HepG2 (cell line): ENCODE results near the gene NUBP2. TPM values are rescaled to one million over a fixed set of nuclear protein-coding genes. Genes with fewer than 3 reads are reported as not detected.

ENCODE experiments used
- ATAC-seq: fragments of 200-7000 bp; cut with Tn5 transposase; 3 replicates; pipeline ENCODE4 v1.9.1; 2020; ENCODE audit warnings: mild to moderate bottlenecking, moderate library complexity
- BruUV-seq: library from RNA; stranded (reverse); fragments of 400-500 nt; replicated peaks from 2 replicates; lab custom pipeline; 2021; lab: Mats Ljungman, UMichigan
- CTCF ChIA-PET: fragments of 300-600 bp; formaldehyde crosslinking; extraction: SDS; loops from one replicate; lab custom pipeline; 2021; ENCODE audit warnings: low total read pairs, inconsistent platforms, low intra/inter-chr PET ratio; lab: Yijun Ruan, JAX
- POLR2A ChIA-PET: fragments of 350-600 bp; sonication (Branson Sonifier 250); formaldehyde crosslinking; loops from one replicate; lab custom pipeline; 2020; ENCODE audit warnings: antibody characterized with exemption, inconsistent platforms; lab: Yijun Ruan, JAX
- DNase-seq: peaks from one replicate; pipeline ENCODE4 v3.0.0-alpha.2; 2015; ENCODE audit warnings: low spot score
- FAIRE-seq: peaks from 3 replicates; lab custom pipeline; 2011; peaks lifted over from hg19 to GRCh38; lab: Jason Lieb, UNC
- H2AFZ ChIP-seq: one replicate; pipeline ENCODE4 v1.6.1; 2011; ENCODE audit warnings: low read length, inconsistent platforms
- H3K27ac ChIP-seq: fragments of 300-600 bp; 3 replicates; pipeline ENCODE4 v1.8.0; 2011; ENCODE audit warnings: mixed run types, mild to moderate bottlenecking, mixed read lengths, low read length, inconsistent platforms; ENCODE audit not compliant: insufficient read depth; ENCODE audit errors: extremely low read length
- H3K27me3 ChIP-seq, 2 experiments: fragments of 200-600 bp in 1 of 2; 2 replicates in 1 of 2; 3 replicates in 1 of 2; pipeline versions ENCODE4 v1.6.0 to v1.8.0; 2011; ENCODE audit warnings: low read length in 2 of 2, mild to moderate bottlenecking in 2 of 2, moderate library complexity in 2 of 2, inconsistent platforms in 1 of 2; ENCODE audit not compliant: insufficient read depth in 2 of 2, control insufficient read depth in 1 of 2
- H3K36me3 ChIP-seq, 2 experiments: fragments of 200-600 bp in 1 of 2; replicated peaks in 1 of 2; 2 replicates in 1 of 2; 3 replicates in 1 of 2; pipeline versions ENCODE4 v1.5.1 to v1.8.0; 2011; ENCODE audit warnings: low read length in 2 of 2, inconsistent platforms in 1 of 2; ENCODE audit not compliant: insufficient read depth in 2 of 2, control insufficient read depth in 1 of 2
- H3K4me1 ChIP-seq: 2 replicates; pipeline ENCODE4 v1.5.1; 2012; ENCODE audit warnings: low read length, inconsistent platforms; ENCODE audit not compliant: insufficient read depth
- H3K4me2 ChIP-seq: 2 replicates; pipeline ENCODE4 v1.6.0; 2011; ENCODE audit warnings: low read depth, low read length, inconsistent platforms
- H3K4me3 ChIP-seq, 3 experiments: fragments of 200-600 bp in 1 of 3; sonication (generic), shearing (Covaris generic) in 1 of 3; replicated peaks in 1 of 3; 2 replicates each; pipeline ENCODE4 v1.5.1; 2011 to 2016; ENCODE audit warnings: low read length in 3 of 3, inconsistent platforms in 2 of 3, low read depth in 2 of 3, mild to moderate bottlenecking in 2 of 3, control low read depth in 1 of 3, mixed read lengths in 1 of 3; ENCODE audit not compliant: insufficient read depth in 1 of 3
- H3K79me2 ChIP-seq: one replicate; pipeline ENCODE4 v1.6.1; 2011; ENCODE audit warnings: low read length, inconsistent platforms; ENCODE audit not compliant: insufficient read depth
- H3K9ac ChIP-seq: 2 replicates; pipeline ENCODE4 v1.6.0; 2011; ENCODE audit warnings: mild to moderate bottlenecking, low read depth, low read length, inconsistent platforms; ENCODE audit not compliant: insufficient read depth
- H3K9me3 ChIP-seq: 2 replicates; pipeline ENCODE4 v1.5.1; 2012; ENCODE audit warnings: mild to moderate bottlenecking, low read length
- H4K20me1 ChIP-seq: 2 replicates; pipeline ENCODE4 v1.6.0; 2011; ENCODE audit warnings: inconsistent platforms, mild to moderate bottlenecking, low read length, moderate library complexity; ENCODE audit not compliant: insufficient read depth
- ARNT ChIP-seq: fragments of 450-650 bp; IDR thresholded peaks from 2 replicates; pipeline ENCODE4 v1.6.1; 2017
- CBFB ChIP-seq: sonication (generic); formaldehyde crosslinking; IDR thresholded peaks from 2 replicates; pipeline ENCODE4 v1.4.0; 2020; ENCODE audit warnings: missing genetic modification reagents
- E2F5 ChIP-seq: sonication (generic); formaldehyde crosslinking; conservative IDR thresholded peaks from 2 replicates; pipeline ENCODE4 v1.4.0; 2020; ENCODE audit warnings: missing genetic modification reagents
- ELF1 ChIP-seq: sonication (generic); formaldehyde crosslinking; IDR thresholded peaks from 2 replicates; pipeline ENCODE4 v1.4.0; 2020; ENCODE audit warnings: missing genetic modification reagents
- GFI1 ChIP-seq: sonication (generic); formaldehyde crosslinking; IDR thresholded peaks from 2 replicates; pipeline ENCODE4 v1.5.0; 2020; ENCODE audit warnings: missing genetic modification reagents, mild to moderate bottlenecking, borderline replicate concordance
- KAT2B ChIP-seq: fragments of 150-350 bp; IDR thresholded peaks from 2 replicates; pipeline ENCODE4 v1.6.1; 2014; ENCODE audit warnings: low read depth, low read length, borderline replicate concordance
- KDM2A ChIP-seq: sonication (generic); formaldehyde crosslinking; IDR thresholded peaks from 2 replicates; pipeline ENCODE4 v1.4.0; 2020; ENCODE audit warnings: low read depth, missing genetic modification reagents, borderline replicate concordance
- NCOA1 ChIP-seq: sonication (generic); formaldehyde crosslinking; IDR thresholded peaks from 2 replicates; pipeline ENCODE4 v1.9.0; 2021; ENCODE audit warnings: missing genetic modification reagents
- NFYC ChIP-seq: IDR thresholded peaks from 2 replicates; pipeline ENCODE4 v1.6.1; 2016; ENCODE audit warnings: missing genetic modification reagents, missing compliant biosample characterization
- POLR2AphosphoS5 ChIP-seq: IDR thresholded peaks from 2 replicates; pipeline ENCODE4 v1.6.1; 2012; ENCODE audit warnings: low read depth, low read length
- RNF219 ChIP-seq: sonication (generic); formaldehyde crosslinking; IDR thresholded peaks from 2 replicates; pipeline ENCODE4 v1.5.0; 2020; ENCODE audit warnings: mild to moderate bottlenecking, missing genetic modification reagents
- ZNF124 ChIP-seq: sonication (generic); formaldehyde crosslinking; IDR thresholded peaks from 2 replicates; pipeline ENCODE4 v1.4.0; 2020; ENCODE audit warnings: missing genetic modification reagents
- ZNF558 ChIP-seq: sonication (generic); formaldehyde crosslinking; IDR thresholded peaks from 2 replicates; pipeline ENCODE4 v1.9.0; 2022; ENCODE audit warnings: mild to moderate bottlenecking, missing genetic modification reagents, borderline replicate concordance
- ZNF570 ChIP-seq: sonication (generic); formaldehyde crosslinking; IDR thresholded peaks from 2 replicates; pipeline ENCODE4 v1.4.0; 2020; ENCODE audit warnings: mild to moderate bottlenecking, missing genetic modification reagents, borderline replicate concordance
- ZNF598 ChIP-seq: sonication (generic); formaldehyde crosslinking; IDR thresholded peaks from 2 replicates; pipeline ENCODE4 v1.5.1; 2020; ENCODE audit warnings: mild to moderate bottlenecking, missing genetic modification reagents, borderline replicate concordance
- ZUFSP ChIP-seq: sonication (generic); formaldehyde crosslinking; IDR thresholded peaks from 2 replicates; pipeline ENCODE4 v1.9.0; 2021; ENCODE audit warnings: missing genetic modification reagents, mild to moderate bottlenecking, borderline replicate concordance
- WGBS: methylation state at CpG from one replicate; pipeline ENCODE4 v1.1.6; 2017; ENCODE audit warnings: low lambda C conversion rate; 5-methylcytosine and 5-hydroxymethylcytosine counted together
- in situ Hi-C: cut with HindIII; loops from 2 replicates; pipeline ENCODE4 v1.10.0; 2017; ENCODE audit warnings: low pct_unique_long_range_greater_than_20kb; ENCODE audit not compliant: extremely low pct_ligation_motif_present
- intact Hi-C: fragments of 100-400 bp; cut with micrococcal nuclease; formaldehyde crosslinking; loops from one replicate; pipeline ENCODE4 v1.10.0; 2022; ENCODE audit not compliant: unreplicated experiment
- polyA plus RNA-seq, 8 experiments: library from polyadenylated mRNA; depleted of rRNA in 3 of 8; stranded (reverse) in 7 of 8; unstranded in 1 of 8; fragments of >200 nt; fragmentation: Illumina TruSeq in 4 of 8; extraction: Trizol in 4 of 8; gene quantifications; 2 replicates each; pipeline versions ENCODE4 v1.2.1 to v1.2.3, GENCODE V29; 2011 to 2016; ENCODE audit warnings: low read depth in 4 of 8, missing spikeins in 1 of 8, mixed read lengths in 1 of 8; ENCODE audit not compliant: insufficient read depth in 1 of 8
- total RNA-seq, 5 experiments: library from RNA; depleted of rRNA; stranded (reverse); fragments of >200 nt; fragmentation: Illumina TruSeq; extraction: Trizol; gene quantifications; 2 replicates each; pipeline ENCODE4 v1.2.3, GENCODE V29; 2016; ENCODE audit warnings: low read depth in 1 of 5

NUBP2 gene
- total and polyA plus RNA-seq, 2 of the 13 experiments (the other 11 are each of a cell fraction or from before 2014, with no cell fraction given): 25.7 to 61.5 TPM

GRCh38 chr16:1823821-1824220 is 41.1 kb downstream of the NUBP2 start (continued):
- TF ChIP-seq KDM2A (CRISPR knock-in tag): peak; percentile 71; the same call in 1 of the 2 replicates
- TF ChIP-seq ZUFSP: no peak
- TF ChIP-seq ZNF124: no peak
- 0 out of 2 replicates have a peak, but pooled peaks have one; percentile 20 for TF ChIP-seq NFYC (CRISPR knock-in tag)
- TF ChIP-seq GFI1 (CRISPR knock-in tag): no peak
- no peak for TF ChIP-seq ZNF558 (CRISPR knock-in tag)
- TF ChIP-seq RNF219 (CRISPR knock-in tag): no peak

- WGBS: 0% methylated on average over 14 of the region's 15 CpGs
- Histone ChIP-seq H3K79me2 (peaks cover 49% of the 10 kb centered on the region), H3K4me2 (peak overlapping the region; percentile 81), H3K9ac (peak overlapping the region; percentile 71), H3K4me1 (peaks cover 39% of the 10 kb centered on the region), H3K27me3 (no peaks in the 10 kb centered on the region; a peak in 1 of 5 replicates), H3K9me3 (no peaks in the 10 kb centered on the region), H3K27ac (peak overlapping the region; percentile 73), H3K36me3 (peaks cover 11 to 23% of the 10 kb centered on the region in 2 experiments; a peak in 4 of 5 replicates), H4K20me1 (peaks cover 5% of the 10 kb centered on the region; the same call in 1 of the 2 replicates), H2AFZ (no peak overlapping the region), H3K4me3 (peak overlapping the region; percentile 53 to 92 (median 72))
- peak; percentile 29 for ATAC-seq
- peak; percentile 64 for DNase-seq
- intact Hi-C loops: loop anchor here (5.0 kb wide), 1 partner anchor 43 kb away; the partner anchor contains the start of genes NUBP2 and SPSB3
- TSS peak; percentile 51 for BruUV-seq
- ChIA-PET POLR2A (interaction anchor here (1.0 to 5.7 kb wide), 10 partner anchors 8 to 139 kb away, joined by 3 to 49 read pairs (median 8); partner anchors contain the start of genes EME2, IGFALS, MRPS34 and NUBP2), CTCF (no interaction called here)
- FAIRE-seq: peak; percentile 92
- in situ Hi-C loops: no loop called here
- no peak for TF ChIP-seq ZNF570 (CRISPR knock-in tag)
- peak; percentile 71; the same call in 1 of the 2 replicates for TF ChIP-seq NCOA1 (CRISPR knock-in tag)
- peak; percentile 17; the same call in 1 of the 2 replicates for TF ChIP-seq POLR2AphosphoS5
- TF ChIP-seq ARNT: no peak
- TF ChIP-seq CBFB (CRISPR knock-in tag): no peak
- no peak for TF ChIP-seq KAT2B
- TF ChIP-seq E2F5 (CRISPR knock-in tag): no peak
- TF ChIP-seq ZNF598 (CRISPR knock-in tag): 0 out of 2 replicates have a peak, but pooled peaks have one; percentile 66
- no peak for TF ChIP-seq ELF1 (CRISPR knock-in tag)
Observed at GRCh38 chr16:1825381-1825863, 42.7 kb downstream of the NUBP2 start.
